ENCODE measurements around the gene ADGRL3.

The ADGRL3 gene

DNA sequence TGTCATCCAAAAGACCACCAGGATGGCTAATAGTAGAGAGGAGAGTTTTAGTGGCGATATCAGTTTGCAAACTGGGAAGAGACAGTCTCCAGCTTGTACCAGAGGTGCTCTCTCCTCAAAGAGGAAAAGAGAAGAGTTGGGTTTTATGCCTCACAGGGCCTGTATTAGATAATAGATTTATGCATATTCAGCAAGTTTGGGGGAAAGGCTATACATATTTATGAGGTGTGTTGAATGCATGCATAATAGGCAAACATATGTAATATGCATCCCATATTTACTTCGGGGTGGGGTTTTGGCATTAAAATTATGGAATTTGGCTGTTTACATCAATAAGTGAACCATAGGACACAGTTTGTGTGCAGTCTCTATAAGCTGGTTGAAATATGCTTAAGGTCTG, 22.8 kb upstream of the ADGRL3 start:
- no peak for DNase-seq (ENCODE audit: low read depth)
- TF ChIP-seq, protein P1, sequence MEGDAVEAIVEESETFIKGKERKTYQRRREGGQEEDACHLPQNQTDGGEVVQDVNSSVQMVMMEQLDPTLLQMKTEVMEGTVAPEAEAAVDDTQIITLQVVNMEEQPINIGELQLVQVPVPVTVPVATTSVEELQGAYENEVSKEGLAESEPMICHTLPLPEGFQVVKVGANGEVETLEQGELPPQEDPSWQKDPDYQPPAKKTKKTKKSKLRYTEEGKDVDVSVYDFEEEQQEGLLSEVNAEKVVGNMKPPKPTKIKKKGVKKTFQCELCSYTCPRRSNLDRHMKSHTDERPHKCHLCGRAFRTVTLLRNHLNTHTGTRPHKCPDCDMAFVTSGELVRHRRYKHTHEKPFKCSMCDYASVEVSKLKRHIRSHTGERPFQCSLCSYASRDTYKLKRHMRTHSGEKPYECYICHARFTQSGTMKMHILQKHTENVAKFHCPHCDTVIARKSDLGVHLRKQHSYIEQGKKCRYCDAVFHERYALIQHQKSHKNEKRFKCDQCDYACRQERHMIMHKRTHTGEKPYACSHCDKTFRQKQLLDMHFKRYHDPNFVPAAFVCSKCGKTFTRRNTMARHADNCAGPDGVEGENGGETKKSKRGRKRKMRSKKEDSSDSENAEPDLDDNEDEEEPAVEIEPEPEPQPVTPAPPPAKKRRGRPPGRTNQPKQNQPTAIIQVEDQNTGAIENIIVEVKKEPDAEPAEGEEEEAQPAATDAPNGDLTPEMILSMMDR (IDR thresholded peaks at IDR 0.05; ENCODE audit: control insufficient read depth, insufficient read depth, low read depth, low read length, missing control alignments), result no peak
- no peak overlapping the region for H3K4me3 ChIP-seq (ENCODE audit: control insufficient read depth, low read depth, low read length)

DNA sequence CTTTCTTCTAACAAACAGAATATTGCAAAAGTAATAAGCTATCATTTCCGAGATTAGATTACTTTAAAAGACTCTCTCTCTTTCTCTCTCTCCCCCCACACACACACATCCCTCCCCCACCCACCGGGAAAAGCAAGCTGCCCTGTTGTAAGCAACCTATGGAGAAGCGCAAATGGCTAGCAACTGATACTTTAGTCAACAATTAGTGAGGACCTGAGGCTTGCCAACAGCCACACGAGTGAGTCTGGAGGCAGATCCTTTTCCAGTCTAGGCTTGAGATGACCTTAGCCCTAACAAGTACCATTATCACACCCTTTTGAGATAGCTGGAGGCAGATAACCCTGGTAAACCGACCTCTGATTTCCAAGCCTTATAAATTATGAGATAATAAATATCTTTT, 19.7 kb upstream of the ADGRL3 start:
- TF ChIP-seq, protein P1 (IDR thresholded peaks at IDR 0.05; ENCODE audit: control insufficient read depth, insufficient read depth, low read depth, low read length, missing control alignments), result no peak
- H3K4me3 ChIP-seq (ENCODE audit: control insufficient read depth, low read depth, low read length), result no peak overlapping the region
- no peak for DNase-seq (ENCODE audit: low read depth)

DNA sequence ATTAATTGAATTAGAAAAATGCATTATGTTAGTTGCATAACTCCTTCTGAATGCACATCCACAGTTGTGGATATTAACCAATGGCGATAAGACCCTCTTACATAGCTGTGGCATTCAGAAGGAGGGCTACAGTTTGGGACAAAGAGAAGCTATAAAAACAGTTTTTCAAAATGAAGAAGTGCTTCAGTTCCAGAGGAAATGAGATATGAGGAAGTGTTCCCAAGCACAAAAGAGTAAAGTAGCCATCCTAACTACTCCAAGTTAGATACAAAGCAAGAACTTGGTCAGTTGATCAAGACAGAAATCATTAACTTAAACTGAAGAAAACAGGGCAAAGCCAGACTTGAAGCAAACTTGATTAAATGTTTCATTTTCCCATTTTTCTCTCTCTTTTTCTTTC, 17.2 kb upstream of the ADGRL3 start:
- DNase-seq (ENCODE audit: low read depth), result no peak
- H3K4me3 ChIP-seq (ENCODE audit: control insufficient read depth, low read depth, low read length), result no peak overlapping the region
- TF ChIP-seq, protein P1 (IDR thresholded peaks at IDR 0.05; ENCODE audit: control insufficient read depth, insufficient read depth, low read depth, low read length, missing control alignments), result no peak

DNA sequence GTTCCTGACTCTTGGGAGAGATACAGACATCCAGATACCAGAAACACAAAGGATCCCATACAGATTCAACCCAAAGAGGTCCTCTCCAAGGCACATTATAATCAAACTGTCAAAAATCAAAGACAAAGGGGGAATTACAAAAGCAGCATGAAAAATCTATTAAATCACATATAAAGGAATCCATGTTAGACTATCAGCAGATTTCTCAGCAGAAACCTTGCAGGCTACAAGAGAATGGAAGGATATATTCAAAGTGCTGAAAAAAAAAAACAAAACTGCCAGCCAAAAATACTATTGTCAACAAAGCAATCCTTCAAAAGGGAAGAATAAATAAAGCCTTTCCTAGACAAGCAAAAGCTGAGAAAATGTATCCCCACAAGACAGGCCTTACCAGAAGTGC, 14.8 kb upstream of the ADGRL3 start:
- no peak for DNase-seq (ENCODE audit: low read depth)
- TF ChIP-seq, protein P1 (IDR thresholded peaks at IDR 0.05; ENCODE audit: control insufficient read depth, insufficient read depth, low read depth, low read length, missing control alignments), result no peak
- H3K4me3 ChIP-seq (ENCODE audit: control insufficient read depth, low read depth, low read length), result no peak overlapping the region

DNA sequence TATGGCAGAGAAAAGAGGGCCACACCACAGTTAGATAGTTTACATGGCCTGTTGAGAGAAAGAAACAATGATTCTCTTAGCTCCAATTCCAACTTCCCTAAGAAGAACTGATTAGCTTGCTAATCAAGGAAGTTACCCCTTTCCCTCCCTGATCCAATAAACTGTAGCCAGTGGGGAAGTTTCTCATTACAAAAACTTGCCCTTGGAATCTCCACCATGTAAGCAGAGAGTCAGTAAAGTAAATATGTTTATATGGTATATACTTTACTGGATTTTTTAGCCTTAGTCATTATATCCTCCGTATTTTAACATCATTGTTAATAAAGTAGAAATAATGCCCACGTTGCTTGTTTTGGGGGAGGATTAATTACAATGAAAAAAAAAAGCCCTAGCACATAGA, 7.7 kb upstream of the ADGRL3 start:
- no peak for DNase-seq (ENCODE audit: low read depth)
- TF ChIP-seq, protein P1 (IDR thresholded peaks at IDR 0.05; ENCODE audit: control insufficient read depth, insufficient read depth, low read depth, low read length, missing control alignments), result no peak
- H3K4me3 ChIP-seq (ENCODE audit: control insufficient read depth, low read depth, low read length), result no peak overlapping the region

DNA sequence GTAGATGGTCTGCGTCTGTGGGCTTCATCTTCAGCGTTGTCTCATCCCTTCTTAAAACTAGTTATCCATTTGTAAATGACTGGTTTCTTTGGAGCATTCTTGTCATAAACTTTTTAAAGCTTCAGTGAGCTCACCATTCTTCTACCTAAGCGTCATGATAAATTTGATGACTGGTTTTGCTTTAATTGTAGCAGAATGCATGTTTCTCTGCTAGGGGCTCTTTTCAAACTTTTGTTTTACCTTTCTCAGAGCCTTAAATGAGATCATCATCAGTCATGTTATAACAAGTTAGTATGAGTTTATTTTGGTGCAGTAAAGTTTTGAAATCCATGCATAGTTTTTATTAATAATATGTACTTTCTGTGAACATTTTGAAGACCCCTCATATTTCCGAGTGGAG, 6.3 kb upstream of the ADGRL3 start:
- no peak overlapping the region for H3K4me3 ChIP-seq (ENCODE audit: control insufficient read depth, low read depth, low read length)
- TF ChIP-seq, protein P1 (IDR thresholded peaks at IDR 0.05; ENCODE audit: control insufficient read depth, insufficient read depth, low read depth, low read length, missing control alignments), result no peak
- DNase-seq (ENCODE audit: low read depth), result no peak

DNA sequence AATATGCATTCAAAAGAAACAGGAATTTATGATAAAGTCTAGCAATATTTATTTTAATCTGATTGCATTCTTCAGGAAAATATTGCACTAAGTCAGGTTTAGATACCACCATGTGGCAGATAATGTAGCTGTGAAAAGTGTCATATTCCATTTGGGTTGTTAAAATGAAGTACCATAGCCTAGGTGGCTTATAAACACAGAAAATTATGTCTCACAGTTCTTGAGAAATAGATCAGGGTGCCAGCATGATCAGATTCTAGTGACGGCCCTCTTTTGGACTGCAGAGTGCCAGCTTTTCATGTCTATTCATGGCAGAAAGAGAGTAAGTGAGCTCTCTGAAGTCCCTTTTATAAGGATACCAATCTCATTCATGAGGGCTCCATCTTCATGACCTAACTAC, 5.6 kb upstream of the ADGRL3 start:
- TF ChIP-seq, protein P1 (IDR thresholded peaks at IDR 0.05; ENCODE audit: control insufficient read depth, insufficient read depth, low read depth, low read length, missing control alignments), result no peak

More for the DNA sequence above, 5.6 kb upstream of the ADGRL3 start:
- DNase-seq (ENCODE audit: low read depth), result no peak
- no peak overlapping the region for H3K4me3 ChIP-seq (ENCODE audit: control insufficient read depth, low read depth, low read length)
